ENCODE measurements around the gene METRNL.

GRCh38 chr17:83081684-83082201 is 2.3 kb downstream of the METRNL start:
- TF ChIP-seq CTCF (IDR thresholded peaks at IDR 0.05; ENCODE audit: low read length): no peak
- no peak for TF ChIP-seq EZH2 (optimal IDR thresholded peaks at IDR 0.05; ENCODE audit: low read depth, low read length)
- no peak for TF ChIP-seq EZH2phosphoT487 (IDR thresholded peaks at IDR 0.05; ENCODE audit: low read length)

All from MM.1S (cell line).